Measurements from ENCODE around the gene DNAJC8.

DNA sequence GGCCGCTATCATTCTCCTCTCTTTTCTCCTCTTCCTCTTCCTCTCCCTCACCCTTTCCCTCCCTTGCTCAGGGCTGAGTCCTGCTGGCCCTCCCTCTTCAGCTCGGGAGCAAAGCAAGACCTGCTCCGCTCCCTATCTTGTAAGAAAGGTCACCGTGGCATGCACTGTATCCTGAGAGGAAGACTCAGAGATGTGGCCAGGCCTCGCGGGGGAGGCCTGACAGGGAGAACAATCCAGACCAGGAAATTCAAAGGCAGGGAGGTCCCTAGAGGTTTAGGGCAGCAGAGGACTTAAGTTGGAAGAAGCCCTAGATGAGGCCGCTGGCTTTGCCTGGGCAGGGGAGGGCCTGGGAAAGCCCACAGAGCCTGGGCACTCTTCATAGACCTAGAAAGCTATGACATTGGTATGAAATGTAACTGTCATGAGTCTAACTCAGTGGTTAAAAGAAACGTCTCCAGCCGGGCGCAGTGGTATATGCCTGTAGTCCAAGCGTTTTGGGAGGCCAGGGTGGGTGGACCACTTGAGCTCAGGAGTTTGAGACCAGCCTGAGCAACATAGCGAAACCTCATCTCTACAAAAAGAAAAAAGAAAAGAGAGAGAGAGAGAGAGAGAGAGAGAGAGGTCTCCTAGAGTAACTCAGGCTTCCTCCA is 41.7 kb downstream of the DNAJC8 start:
- TF ChIP-seq EZH2 (IDR thresholded peaks at IDR 0.05; ENCODE audit: borderline replicate concordance, low read length): no peak
- TF ChIP-seq, protein P1, sequence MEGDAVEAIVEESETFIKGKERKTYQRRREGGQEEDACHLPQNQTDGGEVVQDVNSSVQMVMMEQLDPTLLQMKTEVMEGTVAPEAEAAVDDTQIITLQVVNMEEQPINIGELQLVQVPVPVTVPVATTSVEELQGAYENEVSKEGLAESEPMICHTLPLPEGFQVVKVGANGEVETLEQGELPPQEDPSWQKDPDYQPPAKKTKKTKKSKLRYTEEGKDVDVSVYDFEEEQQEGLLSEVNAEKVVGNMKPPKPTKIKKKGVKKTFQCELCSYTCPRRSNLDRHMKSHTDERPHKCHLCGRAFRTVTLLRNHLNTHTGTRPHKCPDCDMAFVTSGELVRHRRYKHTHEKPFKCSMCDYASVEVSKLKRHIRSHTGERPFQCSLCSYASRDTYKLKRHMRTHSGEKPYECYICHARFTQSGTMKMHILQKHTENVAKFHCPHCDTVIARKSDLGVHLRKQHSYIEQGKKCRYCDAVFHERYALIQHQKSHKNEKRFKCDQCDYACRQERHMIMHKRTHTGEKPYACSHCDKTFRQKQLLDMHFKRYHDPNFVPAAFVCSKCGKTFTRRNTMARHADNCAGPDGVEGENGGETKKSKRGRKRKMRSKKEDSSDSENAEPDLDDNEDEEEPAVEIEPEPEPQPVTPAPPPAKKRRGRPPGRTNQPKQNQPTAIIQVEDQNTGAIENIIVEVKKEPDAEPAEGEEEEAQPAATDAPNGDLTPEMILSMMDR (conservative IDR thresholded peaks at IDR 0.05 in 1 of 2, IDR thresholded peaks at IDR 0.05 in 1 of 2; ENCODE audit: extremely low read depth in 1 of 2, insufficient read depth in 1 of 2, low read depth in 1 of 2, low read length in 2 of 2): no peak

All from mammary epithelial cell (primary cell).